Measurements from ENCODE around the gene RAD51B.

RAD51B gene

DNA sequence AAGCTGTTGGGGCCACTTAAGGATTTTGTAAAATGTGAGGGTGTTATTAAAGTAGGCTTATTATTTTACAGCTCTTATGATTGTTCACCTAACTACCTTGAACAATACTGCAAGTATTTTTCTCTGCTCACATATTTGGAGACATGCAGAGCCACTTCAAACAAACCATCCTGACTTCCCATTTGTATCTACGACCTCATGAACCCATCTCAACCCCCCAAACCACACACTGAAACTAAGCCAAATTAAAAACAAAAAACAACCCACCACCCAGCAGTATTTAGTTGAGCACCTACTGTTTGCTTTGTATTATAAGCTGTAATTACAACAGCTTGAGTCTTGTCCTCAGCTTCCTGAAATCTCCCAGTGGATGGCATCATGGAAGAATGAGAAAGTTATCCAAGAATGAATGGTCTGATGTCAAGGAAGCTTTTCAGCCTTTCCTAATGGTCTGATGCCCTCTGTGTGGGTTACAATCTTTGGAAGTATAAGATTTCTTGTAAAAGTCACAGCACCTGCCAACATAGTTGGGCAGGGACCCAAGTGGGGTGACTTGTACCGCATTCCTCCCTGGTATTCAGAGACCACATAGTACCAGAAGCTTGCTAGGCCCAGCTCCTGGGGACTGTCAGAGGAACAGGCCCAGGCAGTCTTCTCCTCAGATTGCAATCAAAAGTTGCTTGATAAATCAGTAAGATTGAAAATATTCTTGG is 556.6 kb downstream of the RAD51B start:
- DNase-seq: no peak

DNA sequence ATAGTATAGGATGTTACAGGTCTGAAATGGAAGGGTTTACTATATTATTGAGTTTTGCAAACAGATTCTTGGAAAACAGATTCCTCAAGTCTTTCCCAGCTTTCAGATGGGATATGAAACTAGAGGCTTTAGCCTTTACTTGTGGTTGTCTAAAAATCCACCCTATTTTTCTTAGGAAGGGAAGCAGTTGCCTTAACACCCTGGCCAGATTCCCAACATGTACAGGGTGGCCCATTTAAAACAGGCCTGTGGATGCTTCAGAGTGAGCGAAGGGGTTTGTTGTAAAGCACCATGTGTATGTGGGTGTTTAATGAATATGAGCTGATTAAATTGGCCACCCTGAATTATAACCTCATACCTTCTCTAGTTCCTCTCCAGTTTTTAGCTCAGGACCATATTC is 557.4 kb downstream of the RAD51B start:
- no peak for DNase-seq

DNA sequence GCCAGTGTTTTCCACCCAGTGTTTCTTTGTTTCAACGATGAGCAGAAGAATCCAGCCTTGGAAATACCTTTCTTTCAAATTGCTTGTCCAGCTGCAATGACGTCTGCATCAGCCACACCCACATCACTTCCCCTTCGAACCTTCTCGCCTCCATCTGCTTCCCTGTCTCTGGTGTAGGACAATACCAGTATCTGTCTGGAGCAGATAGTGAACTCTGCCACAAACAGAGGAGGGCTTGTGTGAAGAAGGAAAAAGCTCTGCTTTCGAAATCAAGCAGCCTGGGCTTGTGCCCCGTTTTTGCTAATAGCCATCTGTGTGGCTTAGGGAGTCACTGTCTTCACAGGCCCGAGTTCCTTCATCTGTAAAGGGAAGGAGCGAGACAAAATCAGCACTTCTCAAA is 557.9 kb downstream of the RAD51B start:
- no peak for DNase-seq

DNA sequence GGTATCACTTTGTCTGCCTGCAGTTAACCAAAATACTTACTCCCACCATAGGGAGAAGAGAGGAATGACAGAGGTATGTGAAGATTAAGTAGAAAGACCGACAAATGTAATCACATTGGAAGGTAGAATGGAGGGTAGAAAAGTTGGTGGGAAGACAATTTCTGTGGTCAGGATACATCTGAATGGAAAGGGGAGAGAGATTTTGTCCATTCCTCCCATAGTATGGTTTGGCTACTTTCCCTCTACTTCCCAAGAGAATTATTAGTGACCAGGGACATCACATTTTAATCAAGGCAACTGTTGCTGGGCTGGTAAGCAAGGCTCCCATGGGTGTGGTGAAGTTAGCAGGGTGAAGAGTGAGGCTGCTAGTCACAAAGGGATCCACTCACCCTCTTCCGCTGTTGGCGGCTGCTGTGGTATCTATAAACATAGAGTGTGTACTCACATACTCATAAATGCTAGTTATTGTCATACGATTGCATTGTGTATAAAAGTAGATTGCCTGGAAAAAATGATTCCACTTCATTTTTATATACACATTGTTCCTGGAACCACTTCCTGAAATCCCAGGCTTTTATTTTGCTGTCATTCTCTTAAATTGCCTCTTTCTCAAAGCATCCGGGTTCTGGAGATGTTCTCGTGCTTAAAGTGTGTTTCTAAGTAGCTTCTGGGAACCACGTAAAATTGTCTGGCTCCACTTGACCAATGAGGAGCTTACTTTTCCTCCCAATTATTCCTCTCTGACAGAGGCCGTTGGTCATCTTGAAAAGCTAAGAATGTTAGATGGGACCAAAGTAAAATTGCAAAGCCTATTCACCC is 560.1 kb downstream of the RAD51B start:
- peak; percentile 30 for DNase-seq

DNA sequence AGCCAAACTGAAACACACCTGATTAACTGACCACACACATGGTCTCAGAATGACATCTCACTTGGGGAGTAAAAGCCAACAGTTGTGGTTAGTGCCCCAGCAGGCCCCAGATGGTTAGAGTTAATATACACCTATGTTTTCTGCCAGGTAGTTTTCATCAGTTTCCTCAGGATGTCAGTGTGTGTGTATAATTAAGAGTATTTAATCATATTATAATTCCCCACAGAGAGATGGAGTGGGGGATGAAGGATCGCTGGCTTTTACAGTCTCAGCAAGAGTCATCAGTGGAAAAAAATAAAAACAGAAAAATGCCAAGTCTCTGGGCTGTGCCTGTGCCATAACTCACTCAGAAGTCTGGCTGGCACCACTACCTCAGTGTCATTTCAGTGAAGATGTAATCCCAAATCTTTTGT is 560.8 kb downstream of the RAD51B start:
- DNase-seq: no peak

DNA sequence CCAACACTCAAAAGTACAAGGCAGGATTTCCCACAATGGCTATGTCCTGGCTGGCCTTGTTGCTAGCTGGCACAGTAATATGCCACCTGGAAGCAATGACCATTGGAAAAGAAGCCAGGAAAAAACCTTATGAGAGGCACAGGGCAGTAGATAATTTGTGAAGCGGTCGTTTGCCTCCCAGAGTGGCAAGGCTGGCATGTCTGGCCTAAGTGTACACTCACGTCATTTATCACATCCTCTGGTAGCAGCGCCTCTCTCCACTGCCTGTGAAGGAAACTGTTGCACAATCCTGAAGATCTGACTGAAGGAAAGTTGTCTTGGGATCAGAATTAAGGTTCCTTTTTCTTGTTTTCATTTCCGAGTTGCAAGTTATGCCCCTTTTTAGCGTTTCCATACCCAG is 564.8 kb downstream of the RAD51B start:
- no peak for DNase-seq

DNA sequence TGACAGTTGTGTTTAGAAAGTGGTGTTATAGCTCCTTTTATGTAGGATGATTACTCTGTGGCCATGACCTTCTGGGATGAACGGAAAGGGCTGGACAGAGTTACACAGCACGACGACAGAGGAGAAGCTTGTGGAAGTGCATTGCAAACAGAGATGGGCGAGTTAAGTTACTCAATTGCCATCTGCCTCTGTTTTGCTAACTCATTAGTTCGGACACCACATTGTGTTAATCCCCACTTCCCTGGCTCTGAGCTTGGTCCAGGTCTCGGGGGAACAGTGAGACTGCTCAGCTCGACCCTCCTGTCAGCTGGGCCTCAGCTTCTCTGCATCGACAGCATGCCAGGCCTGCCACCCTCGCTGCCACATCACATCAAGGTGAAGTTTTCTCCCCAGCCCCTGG is 565.3 kb downstream of the RAD51B start:
- DNase-seq: no peak

DNA sequence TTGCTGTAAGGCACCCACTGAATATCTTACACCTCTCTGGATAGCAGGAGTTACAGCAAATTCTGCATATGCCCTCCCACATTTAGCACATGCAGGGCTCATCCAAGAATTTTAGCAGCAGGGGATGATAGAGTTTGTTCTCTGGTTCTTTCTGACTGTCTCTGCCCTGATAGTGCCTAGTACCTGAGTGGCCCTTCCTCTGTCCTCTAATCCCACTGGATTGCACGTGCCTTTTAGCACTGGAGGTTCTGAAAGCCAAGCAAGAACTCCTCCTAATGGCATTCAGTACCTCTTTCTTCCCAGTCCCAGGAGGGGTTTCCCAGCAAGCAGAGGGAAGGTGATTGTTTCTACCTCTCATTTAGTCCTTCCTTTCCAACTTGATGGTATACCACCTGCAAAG is 566.9 kb downstream of the RAD51B start:
- no peak for DNase-seq

DNA sequence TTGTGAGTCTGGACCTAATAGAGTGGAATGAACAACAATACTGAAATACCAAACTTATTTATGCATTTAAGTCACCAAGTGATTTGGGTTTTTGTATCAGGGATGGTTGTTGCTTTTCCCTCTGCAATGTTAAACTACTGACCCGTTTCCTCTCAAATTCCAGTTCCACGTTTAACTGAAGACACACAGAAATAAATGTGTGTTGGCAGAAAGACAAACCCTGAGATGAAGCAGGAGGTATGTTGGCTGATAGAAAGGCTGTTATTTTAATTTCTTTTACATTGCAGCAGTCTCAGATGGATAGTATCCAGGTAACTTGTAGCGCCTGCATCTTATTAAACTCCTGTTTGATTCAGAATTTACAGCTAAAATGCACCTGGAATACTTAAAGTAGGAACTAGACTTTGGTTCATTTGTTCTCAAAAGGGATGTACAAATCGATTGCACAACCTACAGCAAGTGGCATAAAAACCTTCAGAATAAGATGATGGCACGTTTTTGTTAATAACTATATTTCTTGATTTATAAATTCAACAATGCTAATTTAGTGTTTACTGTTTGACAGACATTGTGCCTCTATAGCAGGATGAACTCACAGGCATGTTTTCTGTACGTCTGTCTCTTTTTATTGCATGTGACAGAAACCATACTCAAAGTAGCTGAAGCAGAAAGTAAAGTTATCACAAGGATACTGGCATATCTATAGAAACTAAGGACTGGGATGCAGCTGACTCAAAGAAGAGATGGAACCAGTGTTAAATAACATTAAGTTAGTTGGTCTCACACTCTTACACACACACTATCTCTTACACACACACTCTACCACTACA is 567.6 kb downstream of the RAD51B start:
- no peak for DNase-seq

DNA sequence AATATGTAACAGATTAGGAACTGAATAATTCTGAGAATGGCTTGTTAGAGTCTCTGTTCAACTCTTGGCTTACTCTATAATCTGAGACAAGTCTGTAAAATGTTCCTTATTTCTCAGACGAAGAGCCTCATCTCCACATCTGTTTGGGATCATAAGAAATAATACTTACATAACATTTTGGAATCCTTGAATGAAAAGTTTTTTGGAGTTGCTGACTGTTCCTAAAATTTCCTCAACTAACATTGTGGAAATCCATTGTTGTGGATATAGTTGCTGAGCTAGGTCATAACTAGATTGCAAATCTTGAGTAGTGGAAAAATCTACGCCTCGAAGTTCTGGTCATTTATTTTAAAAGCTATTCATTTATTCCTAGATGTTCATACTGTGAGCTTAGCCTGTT is 570.4 kb downstream of the RAD51B start:
- no peak for DNase-seq

DNA sequence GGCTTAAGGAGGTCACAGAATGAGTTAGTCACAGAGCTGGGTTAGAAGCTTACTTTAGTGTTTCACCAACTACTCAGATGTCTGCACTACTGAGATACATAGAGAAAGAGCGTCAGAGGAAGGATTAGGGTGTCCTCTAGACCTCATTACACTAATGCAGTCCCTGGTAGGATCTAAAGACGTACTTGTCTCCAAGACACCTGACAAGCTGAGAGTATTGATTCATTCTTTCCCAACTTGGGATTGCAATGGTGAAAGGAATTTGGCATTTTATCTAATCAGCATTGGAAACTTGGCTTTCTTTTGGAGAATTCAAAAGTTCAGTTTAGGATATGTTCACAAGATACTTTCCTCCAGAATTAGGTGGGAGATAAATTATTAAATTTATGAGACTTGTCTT is 571.2 kb downstream of the RAD51B start:
- DNase-seq: no peak

DNA sequence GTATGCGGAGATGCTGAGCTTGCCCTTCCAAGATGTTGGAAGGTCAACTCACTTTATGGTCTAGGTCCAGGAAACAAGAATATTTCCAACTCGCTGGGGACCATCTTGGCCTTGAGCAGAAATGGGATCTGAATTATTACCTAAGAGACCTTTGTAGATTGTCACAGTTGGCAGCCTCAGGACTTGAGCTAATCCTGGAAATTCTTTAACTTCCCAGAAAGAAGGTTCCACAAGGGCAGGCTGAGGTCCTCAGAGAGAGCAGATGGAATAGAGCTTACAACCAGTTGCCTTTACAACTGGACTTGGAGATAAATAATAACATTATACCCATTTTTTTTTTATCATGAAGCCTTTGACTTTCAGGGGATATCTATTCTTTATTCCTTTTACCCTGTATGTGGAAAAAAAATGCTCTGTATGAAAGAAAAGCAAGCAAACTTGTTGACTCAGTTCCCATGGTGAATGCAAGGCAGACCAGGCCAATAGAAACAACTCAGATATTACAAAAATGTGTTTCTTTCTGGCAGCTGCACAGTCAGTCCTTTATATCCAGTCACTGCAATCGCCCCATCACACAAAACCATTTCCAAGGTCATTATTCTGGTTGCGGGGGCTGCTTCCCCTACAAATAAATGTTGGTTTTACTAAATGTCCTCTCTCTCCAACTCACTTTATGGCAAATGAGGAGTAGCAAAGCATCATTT is 571.9 kb downstream of the RAD51B start:
- DNase-seq: no peak

DNA sequence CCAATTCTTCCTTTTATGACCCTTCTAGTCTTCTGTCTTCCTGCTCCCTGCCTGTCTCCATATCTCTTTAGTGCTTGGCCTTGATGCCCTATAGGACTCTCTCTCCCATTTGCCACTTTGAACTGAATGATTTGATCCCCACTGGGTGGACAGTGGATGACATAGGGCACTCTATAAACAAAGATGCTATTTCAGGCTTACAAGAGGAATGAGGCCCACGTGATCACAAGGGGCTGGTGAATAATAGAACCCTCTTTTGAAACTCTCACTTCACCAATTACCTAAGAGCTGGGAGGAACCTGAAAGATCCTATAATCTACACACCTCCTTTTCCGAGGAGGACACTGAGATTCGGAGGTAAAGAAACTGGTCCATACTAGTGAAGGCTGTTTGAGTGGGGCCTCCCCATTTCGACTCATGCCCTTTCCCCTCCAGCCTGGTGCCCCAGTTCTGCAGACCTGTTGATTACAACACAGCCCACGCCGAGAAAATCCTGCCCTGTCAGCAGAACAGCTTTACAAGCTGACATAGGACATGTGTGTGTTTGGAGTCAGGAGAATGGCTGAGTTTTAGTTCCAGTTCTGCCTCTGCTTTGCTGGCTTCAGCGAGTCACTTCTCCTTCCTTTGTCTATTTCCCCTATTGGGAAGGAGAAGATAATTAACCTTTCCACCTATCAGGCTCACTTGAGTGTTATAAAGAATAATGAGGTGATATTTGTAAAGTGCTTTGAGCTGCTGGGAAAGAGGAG is 573.0 kb downstream of the RAD51B start:
- no peak for DNase-seq

DNA sequence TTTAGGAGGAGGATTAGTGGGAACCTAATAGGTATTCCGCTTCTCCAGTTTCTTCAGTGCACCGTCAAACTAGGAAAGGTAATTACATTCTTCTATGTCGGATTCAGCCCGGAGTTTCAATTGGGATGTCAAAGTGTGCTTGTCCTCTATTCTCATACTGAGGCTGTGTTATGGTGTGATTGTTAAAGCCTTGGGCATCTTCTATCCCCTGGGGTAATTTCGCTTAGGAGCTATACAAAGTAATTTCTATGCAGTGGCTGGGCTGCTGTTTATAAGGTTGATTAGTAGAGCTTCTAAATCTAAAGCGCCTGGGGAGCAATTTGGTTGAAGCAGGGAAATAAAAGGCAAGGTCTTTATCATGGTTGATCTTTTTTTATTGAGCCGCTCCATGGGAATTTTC is 573.7 kb downstream of the RAD51B start:
- DNase-seq: no peak

DNA sequence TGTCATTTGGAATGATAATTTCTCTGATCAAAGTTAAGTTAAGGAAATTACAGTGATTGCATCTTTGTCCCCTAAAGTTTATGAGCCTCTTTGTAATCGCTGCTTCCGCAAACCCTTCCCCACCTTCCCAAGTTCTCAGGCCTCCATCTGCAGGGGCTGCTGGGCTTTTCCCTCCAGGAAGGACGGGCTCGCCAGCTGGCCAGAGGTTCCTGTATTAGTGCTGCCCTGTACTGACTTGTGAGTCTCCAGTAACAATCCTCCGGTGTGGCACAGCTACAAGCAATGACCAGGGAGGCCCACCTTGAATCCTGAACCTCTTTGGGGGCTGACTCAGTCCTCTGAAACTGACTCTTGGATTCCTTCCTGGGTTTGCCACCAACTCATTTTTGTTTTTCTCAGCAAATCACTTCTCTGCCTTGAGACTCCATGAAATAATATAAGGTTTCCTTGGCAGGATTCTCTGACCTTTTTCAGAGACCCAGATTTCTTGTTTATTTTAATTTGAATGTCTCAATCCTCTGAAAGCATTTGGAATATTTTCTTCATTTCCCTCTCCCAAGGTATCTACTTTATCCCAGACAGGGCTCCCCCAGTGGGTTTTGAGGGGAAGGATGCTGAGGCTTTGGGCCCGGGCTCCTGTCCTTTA is 574.7 kb downstream of the RAD51B start:
- DNase-seq: no peak

DNA sequence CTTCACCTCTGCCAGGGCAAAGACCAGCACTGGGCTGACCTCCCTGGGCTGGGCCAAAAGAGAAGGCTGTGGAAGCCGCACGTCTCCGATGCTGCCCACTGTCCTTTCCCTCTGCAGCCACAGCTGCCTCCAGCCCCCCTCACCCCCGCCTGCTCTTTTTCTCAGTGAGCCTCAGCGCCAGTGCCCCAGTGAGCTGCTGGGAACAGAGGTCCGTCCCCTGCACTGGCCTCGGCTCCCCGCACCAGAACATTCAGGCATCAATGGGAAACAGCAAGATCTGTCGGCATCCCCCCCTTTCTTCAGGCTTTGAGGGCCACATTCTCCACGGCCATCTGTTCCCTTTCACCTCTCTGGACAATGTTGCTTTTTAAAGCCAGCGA is 575.2 kb downstream of the RAD51B start:
- no peak for DNase-seq

DNA sequence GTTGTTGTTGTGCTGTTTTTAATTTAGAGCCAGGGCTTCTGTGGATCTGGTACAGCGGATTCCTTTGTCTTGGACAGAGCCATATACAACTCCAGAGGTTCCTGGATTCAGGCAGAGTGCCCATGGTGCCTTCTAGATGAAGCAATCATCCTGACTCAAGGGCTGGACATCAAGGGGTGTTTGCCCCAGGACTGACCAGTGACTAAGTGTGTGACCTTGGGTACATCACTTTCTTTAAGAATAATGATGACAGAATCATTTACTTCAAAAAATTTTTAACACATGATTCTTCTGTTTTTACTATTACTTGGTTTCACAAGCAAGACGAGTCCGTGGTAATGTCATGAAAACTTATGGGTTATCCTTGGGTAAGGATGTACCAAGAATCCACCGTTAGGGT is 576.0 kb downstream of the RAD51B start:
- no peak for DNase-seq

DNA sequence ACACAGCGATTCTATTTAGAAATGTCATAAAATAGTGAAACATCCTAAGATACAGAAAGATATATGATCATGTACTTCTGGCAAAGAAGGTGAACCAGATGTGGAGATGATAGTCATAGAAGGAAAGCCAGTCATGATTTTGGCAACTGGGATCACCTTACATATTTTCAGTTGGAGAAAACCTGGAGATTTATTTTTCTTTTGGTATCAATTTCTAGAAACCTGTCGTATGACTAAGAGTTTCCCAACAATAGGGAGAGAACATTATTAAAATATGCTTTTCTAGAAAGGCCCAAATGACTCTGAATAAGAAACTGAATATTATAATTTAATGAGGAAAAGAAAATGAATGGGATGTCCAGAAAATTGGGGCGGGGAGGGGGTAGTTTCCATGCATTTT is 576.9 kb downstream of the RAD51B start:
- DNase-seq: no peak

DNA sequence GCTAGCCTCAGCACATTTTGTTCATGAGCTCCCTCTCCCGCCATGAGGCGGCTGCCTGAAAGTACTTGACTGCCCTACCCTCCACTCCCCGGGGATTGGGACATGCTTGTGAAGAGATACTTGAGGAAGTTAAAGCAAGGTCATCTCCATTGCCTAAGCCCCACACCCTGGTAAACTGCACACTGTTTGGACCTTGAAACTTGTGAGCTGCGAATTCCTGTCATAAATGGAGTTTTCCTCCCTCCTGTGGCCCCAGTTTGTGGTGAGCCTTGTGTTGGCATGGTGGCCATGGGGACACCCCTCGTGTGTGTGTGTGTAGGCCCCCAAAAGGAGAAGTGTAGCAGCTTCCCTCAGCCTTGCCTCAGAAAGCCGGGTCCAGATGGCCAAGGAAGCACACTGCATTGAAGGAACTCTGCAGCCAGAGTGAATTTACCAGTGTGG is 577.8 kb downstream of the RAD51B start:
- DNase-seq: no peak

DNA sequence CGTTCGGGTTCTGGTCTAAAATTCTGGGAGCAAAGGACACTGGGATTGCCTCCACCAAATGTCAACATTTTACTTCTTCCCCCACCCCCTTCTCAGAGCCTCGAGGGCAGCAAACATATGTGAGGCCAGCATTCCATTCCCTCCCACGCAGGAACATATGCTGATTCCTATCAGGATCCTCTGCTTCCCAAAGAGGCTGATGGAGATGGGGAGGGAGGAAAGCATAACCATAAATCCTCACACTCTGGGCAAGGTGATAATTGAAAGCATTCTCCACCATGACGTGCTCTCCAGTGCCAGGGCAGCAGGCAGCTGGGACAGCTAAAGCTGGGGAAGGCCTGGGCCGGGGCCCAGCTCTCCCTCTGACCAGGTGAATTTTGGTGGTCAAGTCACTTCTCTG is 578.2 kb downstream of the RAD51B start:
- DNase-seq: no peak

DNA sequence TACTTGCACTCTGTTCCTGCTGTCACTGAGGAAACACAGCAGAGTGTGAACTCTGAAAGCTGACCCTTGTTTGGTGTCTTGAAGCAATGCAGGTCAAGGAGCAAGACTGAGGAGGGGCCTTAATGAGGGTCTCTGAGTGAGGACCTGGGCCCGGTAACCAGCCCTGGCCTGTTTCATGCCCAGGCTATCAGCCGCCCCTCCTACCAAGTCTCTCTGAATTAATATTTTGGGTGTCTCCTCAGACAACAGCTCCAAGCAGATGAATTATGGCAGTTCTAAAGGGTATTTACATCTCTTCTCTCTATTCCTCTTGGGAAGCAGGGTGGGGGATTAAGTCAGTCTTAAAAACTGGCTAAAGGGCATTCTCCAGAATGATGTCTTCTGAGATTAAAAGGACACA is 578.8 kb downstream of the RAD51B start:
- no peak for DNase-seq

DNA sequence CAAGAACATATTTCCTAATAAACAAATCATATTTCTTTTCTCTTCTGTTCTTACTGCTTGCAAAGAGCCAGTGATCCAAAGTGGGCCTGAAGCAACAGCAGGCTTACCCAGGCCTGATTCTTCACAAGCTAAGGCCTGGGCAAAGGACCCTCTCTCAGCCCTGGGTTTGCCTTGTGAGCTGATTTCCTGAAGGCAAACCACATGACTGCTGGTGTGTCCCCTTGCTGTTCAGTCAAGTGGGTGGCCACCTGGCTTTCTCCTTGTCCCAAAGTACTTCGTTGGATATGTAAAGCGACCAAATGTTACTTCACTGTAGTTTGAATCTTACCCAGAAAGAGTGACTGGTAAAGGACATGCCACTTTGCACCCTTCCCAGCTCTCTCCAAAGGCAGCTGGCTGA is 580.4 kb downstream of the RAD51B start:
- no peak for DNase-seq

All from stimulated activated CD4-positive, alpha-beta T cell treated with anti-CD3 and anti-CD28 coated beads, Interleukin-1b, Interleukin-23, amount 100 ng/mL, for 48 hours (primary cell).